Measurements from ENCODE around the gene CCDC88C.
"Not testable (repeated sequence)": the region's sequence is repeated elsewhere in the genome, so short reads cannot be mapped to it uniquely, and the experiment has no call there.

Gene CCDC88C
- total RNA-seq: 459 to 564 (median 507) reads per million in 4 donors

DNA sequence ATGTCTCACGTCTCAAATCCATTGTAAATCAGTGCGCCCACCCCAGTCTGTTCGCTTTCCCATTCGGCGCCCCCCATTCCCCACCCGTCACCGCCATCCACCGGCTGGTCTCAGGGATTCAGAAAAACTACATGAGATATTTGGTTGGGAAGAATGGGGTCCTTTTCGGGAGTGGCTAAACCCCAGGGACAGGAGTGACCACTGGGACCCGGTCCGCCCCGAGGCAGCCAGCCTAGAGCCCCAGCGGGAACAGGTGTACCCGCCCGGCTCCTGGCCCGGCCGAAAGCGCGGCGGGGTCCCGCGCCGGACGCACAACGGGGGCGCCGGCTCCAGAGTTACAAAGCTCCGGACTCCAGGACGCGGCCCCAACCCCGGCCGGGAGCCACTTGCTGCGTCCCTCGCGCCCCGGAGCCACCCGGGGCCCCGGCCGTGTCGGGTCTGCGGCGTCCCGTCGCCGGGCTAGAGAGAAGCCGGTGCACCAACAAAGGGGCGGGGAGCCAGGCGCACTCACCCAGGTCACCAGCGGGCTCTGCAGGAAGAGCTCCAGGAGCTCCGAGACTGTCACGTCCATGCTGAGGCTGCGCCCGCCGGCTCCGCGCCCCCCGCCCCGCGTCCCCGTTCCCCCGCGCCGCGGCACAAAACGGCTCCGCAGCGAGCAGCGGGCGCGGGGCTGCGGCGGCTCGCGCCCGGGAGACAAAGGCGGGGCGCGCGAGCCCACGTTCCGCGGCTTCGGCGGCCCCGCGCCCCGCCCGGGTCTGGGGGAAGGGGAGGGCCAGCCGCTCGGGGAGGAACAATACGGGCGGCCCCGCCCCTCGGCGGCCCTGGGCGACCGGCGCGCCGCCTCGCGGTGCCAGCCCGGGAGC is at the start of gene CCDC88C:
CCDC88C (minus strand) TSS at position 701 of the 863 bp plus-strand sequence; CDS start at position 571, 130 bp downstream.
- peak; percentile 56 to 80 (median 68) for DNase-seq

GRCh38 chr14:91466192-91466591 is 48.6 kb upstream of the CCDC88C start:
- no peak for DNase-seq

GRCh38 chr14:91464615-91465205 is 47.1 kb upstream of the CCDC88C start:
- DNase-seq: no peak

GRCh38 chr14:91458612-91459011 is 41.0 kb upstream of the CCDC88C start:
- no peak for DNase-seq

DNA sequence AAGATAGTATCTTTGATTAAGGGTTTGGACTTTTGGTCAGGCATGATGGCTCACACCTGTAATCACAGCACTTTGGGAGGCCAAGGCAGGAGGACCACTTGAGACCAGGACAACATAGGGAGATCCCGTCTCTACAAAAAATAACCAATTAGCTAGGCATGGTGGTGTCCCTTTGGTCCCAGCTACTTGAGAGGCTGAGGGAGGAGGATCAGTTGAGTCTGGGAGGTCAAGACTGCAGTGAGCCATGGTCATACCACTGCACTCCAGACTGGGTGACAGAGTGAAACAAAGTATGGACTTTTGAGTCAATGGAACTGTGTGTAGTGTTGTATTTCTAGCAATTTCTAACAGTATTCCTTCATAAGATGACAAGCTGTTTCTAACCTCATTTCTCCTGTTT is 38.7 kb upstream of the CCDC88C start:
- no peak for DNase-seq

DNA sequence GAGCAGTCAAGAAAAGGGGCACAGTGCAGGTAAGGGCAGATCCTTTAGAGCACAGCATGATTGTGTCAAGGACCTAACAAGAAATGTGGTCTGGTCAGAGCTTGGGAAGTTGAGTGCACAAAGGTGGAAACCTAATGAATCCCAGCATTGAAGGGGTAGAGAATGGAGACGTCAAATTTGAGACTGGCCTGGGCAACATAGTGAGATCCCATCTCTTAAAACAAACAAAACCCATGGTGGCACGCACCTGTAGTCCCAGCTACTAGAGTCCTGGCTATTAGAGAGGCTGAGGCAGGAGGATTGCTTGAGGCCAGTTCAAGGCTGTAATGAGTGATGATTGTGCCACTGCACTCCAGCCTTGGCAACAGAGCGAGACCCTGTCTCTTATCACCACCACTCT is 37.0 kb upstream of the CCDC88C start:
- no peak for DNase-seq

DNA sequence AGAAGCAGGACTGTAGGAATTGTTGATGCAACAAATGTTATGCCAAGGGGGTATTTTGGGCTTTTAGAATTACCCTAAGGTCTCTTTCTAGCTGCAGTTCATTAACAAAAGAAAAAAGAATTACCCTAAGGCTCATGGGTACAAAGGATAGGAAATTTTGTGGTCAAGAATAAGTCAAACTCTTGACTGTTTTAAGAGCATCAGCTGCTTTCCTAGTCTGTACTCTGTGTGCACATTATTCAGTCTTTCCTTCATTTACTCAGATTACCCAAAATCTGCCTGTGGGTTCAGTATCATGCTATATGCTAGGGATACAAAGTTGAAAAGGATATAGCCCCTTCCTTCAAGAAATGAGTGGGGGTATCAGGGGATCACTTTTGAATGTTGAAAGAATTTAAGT is 36.5 kb upstream of the CCDC88C start:
- DNase-seq: no peak

DNA sequence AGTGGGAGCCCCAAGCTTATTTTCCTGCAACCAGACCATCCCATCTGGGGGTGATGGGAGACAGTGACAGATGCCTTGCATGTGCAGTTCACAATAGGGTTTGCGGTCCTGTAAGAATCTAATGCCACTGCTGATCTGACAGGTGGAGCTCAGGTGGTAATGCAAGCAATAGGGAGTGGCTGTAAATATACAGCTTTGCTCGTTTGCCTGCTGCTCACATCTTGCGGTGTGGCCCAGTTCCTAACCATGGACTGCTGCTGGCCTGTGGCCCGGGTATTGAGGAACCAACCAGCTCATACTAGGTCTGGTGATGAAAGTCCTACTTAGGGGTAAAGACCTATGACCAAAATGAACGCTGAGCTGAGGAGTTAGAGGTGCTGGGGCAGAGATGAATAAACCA is 36.1 kb upstream of the CCDC88C start:
- DNase-seq: no peak

GRCh38 chr14:91444335-91445020 is 26.9 kb upstream of the CCDC88C start:
- no peak for DNase-seq

DNA sequence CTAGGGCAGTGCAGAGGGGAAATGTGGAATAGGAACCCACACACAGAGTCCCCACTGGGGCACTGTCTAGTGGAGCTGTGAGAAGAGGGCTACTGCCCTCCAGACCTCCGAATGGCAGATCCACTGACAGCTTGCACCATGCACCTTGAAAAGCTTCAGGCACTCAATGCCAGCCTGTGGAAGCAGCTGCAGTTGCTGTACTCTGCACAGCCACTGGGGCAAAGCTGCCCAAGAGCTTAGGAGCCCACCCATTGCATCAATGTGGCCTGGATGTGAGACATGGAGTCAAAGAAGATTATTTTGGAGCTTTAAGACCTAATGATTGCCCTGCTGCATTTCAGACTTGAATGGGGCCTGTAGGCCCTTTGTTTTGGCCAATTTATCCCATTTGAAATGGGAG is 21.7 kb upstream of the CCDC88C start:
- DNase-seq: no peak

- no peak for DNase-seq
These were observed 21.2 kb upstream of the CCDC88C start for GRCh38 chr14:91438845-91439244.

DNA sequence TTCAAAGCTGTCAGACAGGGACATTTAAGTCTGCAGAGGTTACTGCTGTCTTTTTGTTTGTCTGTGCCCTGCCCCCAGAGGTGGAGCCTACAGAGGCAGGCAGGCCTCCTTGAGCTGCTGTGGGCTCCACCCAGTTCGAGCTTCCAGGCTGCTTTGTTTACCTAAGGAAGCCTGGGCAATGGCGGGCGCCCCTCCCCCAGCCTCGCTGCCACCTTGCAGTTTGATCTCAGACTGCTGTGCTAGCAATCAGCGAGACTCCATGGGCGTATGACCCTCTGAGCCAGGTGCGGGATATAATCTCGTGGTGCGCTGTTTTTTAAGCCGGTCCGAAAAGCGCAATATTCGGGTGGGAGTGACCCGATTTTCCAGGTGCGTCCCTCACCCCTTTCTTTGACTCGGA is 18.6 kb upstream of the CCDC88C start:
- DNase-seq: not testable (repeated sequence)

DNA sequence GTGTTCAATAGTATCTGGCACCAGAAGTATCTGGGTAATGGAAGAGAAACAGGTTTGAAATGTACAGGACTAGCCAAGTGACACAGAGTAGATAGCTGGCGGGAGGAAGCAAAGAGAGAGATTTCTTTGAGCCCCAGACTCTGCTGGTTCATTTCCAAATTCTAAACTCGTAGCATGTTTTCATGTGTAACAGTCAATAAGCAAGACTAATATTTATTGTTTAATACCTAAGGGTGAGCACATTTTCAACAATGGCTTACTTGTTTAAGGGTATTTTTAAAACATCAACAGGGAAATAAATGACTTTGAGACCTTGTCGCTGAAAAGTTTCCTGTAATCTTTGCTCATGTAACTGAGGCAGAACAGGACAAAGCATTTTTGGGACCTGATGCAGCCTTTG is 11.8 kb upstream of the CCDC88C start:
- DNase-seq: no peak

DNA sequence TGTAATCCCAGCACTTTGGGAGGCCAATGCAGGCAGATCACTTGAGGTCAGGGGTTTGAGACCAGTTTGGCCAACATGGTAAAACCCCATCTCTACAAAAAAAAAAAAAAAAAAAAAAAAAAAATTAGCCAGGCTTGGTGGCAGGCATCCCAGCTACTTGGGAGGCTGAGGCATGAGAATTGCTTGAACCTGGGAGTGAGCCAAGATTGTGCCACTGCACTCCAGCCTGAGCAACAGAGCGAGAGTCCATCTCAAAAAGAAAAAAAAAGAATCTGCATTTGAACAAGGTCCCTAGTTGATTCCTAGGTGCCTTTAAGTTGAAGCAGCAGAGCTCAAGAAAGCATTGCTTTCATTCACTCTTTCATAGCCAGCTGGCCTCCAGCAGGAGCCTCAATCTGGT is 11.3 kb upstream of the CCDC88C start:
- DNase-seq: not testable (repeated sequence)

DNA sequence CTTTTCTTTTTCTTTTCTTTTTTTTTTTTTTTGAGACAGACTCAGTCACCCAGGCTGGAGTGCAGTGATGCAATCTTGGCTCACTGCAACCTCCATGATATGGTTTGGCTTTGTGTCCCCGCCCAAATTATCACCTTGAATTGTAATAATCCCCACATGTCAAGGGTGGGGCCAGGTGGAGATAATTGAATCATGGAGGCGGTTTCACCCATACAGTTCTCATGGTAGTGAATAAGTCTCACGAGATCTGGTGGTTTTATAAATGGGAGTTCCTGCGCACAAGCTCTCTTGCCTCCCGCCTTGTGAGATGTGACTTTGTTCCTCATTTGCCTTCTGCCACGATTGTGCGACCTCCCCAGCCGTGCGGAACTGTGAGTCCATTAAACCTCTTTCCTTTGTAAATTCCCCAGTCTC is 7.9 kb upstream of the CCDC88C start:
- DNase-seq: not testable (repeated sequence)

GRCh38 chr14:91424813-91425530 is 7.4 kb upstream of the CCDC88C start:
- no peak for DNase-seq

GRCh38 chr14:91420686-91421085 is 3.1 kb upstream of the CCDC88C start:
- DNase-seq: no peak

DNA sequence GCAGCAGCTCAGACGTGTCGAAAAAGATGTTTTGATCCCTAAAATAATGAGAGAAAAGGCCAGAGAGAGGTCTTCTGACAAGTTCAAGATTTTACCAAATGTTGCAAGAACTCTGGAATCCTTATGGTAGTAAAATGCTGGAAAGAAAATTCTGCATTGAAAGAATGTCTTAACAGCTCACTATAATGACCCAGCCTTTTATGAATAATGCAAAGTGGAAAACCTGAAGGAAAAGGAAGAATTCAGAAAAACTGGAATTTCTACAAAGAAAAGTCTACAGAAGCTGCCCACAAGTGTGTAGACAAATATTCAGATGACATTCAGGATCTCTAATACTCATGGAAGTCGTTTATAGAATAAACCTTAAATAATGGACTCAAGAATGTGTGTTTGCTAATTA is 1.8 kb upstream of the CCDC88C start:
- no peak for DNase-seq

DNA sequence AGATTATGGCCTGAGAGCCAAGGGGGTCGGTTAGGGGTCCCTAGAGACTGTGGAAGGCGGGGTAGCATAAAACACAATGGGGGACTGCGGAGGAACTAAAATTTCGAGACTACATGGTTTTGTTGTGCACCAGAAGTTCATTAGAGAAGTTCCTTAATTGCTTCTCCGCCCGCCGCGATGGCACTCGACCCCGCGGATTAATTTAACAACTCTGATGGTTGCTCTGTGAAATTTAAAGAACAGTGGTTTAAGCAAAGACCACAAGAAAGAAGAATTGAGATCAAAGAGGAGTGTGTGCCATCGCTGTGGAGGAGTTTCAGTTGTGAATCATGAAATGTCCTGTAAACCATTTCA is 1.4 kb upstream of the CCDC88C start:
- peak in 3 of 5 donors; percentile 30 to 59 (median 57) for DNase-seq

DNA sequence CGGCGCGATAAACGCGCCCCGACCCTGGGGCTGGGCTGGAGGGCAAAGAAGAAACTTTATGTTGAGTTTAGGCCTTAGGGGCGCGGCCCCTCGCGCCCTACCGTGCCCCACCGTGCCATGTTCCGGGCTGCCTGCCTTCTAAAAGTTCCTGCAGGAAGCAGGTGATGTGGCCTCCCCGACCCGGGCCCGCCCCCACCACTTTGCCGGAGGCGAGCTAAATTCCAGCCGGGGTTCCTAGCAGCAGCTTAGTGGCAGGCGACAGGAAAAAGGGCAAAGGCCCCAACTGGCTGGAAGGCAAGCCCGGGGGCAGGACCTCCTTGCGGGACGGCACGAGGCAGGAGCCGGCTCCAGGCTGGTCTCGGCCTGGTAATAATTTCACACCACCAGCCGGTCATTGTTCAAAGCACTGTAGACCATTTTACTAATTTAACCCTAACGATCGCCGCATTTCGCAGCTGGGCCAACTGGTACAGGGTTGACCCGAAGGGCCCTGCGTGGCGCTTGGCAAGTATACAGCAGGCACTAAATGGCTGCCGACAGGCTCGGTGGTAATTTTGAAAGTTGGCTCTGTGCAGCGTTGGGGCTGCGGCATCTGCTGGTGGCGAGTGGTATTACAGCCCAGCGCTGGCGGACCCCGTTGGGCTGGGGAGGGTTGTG is 895 bp upstream of the CCDC88C start:
- DNase-seq: peak; percentile 52 to 79 (median 72)

DNA sequence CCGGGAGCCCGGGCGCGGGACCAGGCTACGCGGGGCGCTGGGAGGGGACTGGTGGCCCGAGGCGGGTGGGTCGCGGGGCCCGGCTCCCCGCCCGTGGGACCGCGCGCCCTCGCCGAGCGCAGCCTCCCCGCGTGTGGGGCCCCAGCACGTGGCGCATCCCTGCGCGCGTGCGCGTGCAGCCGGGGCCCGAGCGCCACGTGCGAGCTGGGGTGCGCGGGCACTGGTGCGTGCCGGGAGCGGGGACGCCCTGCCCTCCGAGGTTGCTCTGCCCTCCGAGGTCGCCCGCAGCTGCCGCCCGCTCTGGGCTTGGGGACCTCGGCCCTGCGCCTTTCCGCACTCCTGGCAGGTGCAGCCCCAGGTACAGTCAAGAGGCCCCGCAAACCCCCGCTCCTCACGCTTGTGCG is 365 bp upstream of the CCDC88C start:
- DNase-seq: peak; percentile 52 to 76 (median 57)

DNA sequence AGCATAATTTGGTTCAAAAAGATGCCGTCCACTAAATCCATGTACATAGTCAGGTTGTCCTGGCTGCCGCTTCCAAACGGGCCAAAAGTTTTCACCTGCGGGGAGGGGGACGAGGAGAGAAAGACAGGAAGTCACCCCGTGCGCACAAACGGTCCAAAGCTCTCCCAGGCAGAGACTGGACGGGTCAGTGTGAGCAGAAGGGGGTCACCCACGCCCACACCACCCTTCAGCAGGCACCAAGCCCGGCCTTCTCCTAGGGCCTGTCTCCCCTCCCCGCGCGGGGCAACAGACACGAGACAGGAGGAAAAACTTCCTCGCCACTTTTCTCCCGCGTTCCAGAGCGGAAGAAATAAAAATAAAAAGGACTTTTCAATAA is 888 bp downstream of the CCDC88C start:
- no peak for DNase-seq
